ENCODE results near the gene PITPNC1. TPM values are rescaled to one million over a fixed set of nuclear protein-coding genes. Genes with fewer than 3 reads are reported as not detected.

Gene PITPNC1
- total and polyA plus RNA-seq, 2 donors (not counting 3 experiments of a cell fraction or from before 2014, with no cell fraction given) = 2.4 to 9.6 TPM

DNA sequence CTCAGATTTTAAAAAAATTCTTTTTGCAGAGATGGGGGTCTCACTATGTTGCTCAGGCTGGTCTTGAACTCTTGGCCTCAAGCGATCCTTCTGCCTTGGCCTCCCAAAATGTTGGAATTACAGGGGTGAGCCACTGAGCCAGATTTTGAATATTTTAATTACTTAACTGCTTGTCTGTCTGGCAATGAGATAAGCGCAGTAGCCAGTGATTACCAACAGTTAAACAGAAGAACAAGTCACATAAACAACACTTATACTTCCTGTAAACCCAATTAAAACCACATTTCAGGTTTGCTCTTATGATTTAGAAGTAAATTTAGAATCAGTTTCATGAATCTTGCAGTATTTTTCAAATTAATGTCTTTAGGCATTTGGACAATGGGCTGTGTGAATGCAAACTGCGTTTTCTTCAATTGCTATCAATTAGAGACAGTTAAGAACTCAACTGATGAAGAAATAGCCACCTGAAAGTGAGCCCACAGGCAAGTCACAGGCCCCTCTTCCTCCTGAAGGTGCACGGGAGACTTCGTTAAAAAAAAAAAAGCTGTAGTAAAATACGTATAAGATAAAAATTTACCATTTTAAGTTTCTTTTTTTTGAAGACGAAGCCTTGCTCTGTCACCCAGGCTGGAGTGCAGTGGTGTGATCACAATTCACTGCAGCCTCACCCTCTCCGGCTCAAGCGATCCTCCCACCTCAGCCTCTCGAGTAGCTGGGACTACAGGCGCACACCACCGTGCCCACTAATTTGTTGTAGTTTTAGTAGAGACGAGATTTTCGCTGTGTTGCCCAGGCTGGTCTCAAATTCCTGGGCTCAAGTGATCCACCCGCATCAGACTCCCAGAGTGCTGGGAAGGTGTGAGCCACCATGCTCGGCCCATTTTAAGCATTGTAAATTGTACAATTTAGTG lies 73.0 kb downstream of the PITPNC1 start:
- Histone ChIP-seq H3K36me3 (ENCODE audit: control insufficient read depth in 2 of 2, extremely low read depth in 1 of 2, insufficient read depth in 2 of 2, low read length in 2 of 2) (no peaks in the 10 kb centered on the region), H3K4me2 (ENCODE audit: insufficient read depth, low read length) (no peak overlapping the region), H4K20me1 (replicated peaks; ENCODE audit: control insufficient read depth, extremely low read depth, insufficient read depth, low read length) (no peaks in the 10 kb centered on the region), H3K9me3 (replicated peaks; ENCODE audit: control insufficient read depth, insufficient read depth, low read length) (no peaks in the 10 kb centered on the region), H3K4me3 (replicated peaks in 1 of 3; ENCODE audit: insufficient read depth in 1 of 3, low read depth in 1 of 3, low read length in 3 of 3) (no peak overlapping the region), H3K4me1 (ENCODE audit: control insufficient read depth, extremely low read depth, insufficient read depth, low read length) (peaks cover 7% of the 10 kb centered on the region), H3K9me1 (replicated peaks; ENCODE audit: control insufficient read depth, extremely low read depth, insufficient read depth, low read length) (no peaks in the 10 kb centered on the region), H3K79me2 (ENCODE audit: control insufficient read depth, insufficient read depth, low read length) (no peaks in the 10 kb centered on the region), H2AFZ (ENCODE audit: low read depth, low read length) (no peak overlapping the region), H3K9ac (replicated peaks; ENCODE audit: extremely low read depth, insufficient read depth, low read length) (no peak overlapping the region), H3K27me3 (ENCODE audit: control insufficient read depth in 2 of 2, insufficient read depth in 2 of 2, low read length in 2 of 2) (no peaks in the 10 kb centered on the region), H3K27ac (ENCODE audit: insufficient read depth, low read depth, low read length) (no peak overlapping the region)
- DNase-seq (ENCODE audit: low read depth, low spot score) = no peak
- dilution Hi-C loops (cut with MboI; ENCODE audit: extremely low pct_ligation_motif_present, low sequenced_read_pairs) = no loop called here
- no TSS peak for BruUV-seq (replicated peaks)
- intact Hi-C loops (cut with micrococcal nuclease) = no loop called here
- ChIA-PET CTCF (interaction anchor here (0.6 to 1.6 kb wide), 4 partner anchors 13 to 32 kb away, joined by 3 to 7 read pairs (median 4); no protein-coding TSS in a partner anchor), POLR2A (no interaction called here)
- TF ChIP-seq POLR2AphosphoS5 (IDR thresholded peaks at IDR 0.05; ENCODE audit: insufficient read depth, low read depth, low read length) (no peak), MYC (IDR thresholded peaks at IDR 0.05; ENCODE audit: low read depth, low read length) (no peak), POLR2A (IDR thresholded peaks at IDR 0.05; ENCODE audit: low read depth, low read length) (no peak), GATA2 (IDR thresholded peaks at IDR 0.05; ENCODE audit: insufficient read depth, insufficient read length, low read depth, low read length) (no peak), EZH2 (IDR thresholded peaks at IDR 0.05; ENCODE audit: borderline replicate concordance, low read depth, low read length, severe bottlenecking) (no peak), JUN (IDR thresholded peaks at IDR 0.05; ENCODE audit: borderline replicate concordance, insufficient read depth, insufficient read length, low read depth) (no peak), FOS (IDR thresholded peaks at IDR 0.05; ENCODE audit: borderline replicate concordance, insufficient read depth, low read length) (no peak)
- TF ChIP-seq, protein P1, sequence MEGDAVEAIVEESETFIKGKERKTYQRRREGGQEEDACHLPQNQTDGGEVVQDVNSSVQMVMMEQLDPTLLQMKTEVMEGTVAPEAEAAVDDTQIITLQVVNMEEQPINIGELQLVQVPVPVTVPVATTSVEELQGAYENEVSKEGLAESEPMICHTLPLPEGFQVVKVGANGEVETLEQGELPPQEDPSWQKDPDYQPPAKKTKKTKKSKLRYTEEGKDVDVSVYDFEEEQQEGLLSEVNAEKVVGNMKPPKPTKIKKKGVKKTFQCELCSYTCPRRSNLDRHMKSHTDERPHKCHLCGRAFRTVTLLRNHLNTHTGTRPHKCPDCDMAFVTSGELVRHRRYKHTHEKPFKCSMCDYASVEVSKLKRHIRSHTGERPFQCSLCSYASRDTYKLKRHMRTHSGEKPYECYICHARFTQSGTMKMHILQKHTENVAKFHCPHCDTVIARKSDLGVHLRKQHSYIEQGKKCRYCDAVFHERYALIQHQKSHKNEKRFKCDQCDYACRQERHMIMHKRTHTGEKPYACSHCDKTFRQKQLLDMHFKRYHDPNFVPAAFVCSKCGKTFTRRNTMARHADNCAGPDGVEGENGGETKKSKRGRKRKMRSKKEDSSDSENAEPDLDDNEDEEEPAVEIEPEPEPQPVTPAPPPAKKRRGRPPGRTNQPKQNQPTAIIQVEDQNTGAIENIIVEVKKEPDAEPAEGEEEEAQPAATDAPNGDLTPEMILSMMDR (IDR thresholded peaks at IDR 0.05; ENCODE audit: extremely low read depth in 1 of 2, insufficient read depth in 1 of 2, low read depth in 1 of 2, low read length in 2 of 2) = no peak
- TF ChIP-seq, protein P2, sequence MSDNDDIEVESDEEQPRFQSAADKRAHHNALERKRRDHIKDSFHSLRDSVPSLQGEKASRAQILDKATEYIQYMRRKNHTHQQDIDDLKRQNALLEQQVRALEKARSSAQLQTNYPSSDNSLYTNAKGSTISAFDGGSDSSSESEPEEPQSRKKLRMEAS (IDR thresholded peaks at IDR 0.05; ENCODE audit: insufficient read depth, insufficient read length) = no peak
- peak; percentile 55 for FAIRE-seq

Measured in endothelial cell of umbilical vein (primary cell).